Body of pancreas (tissue), 4 donors: ENCODE measurements around the gene LCLAT1.

Experiments used
- POLR2A ChIP-seq, 3 donors: fragments of 450-650 bp; IDR thresholded peaks; one replicate each; pipeline ENCODE4 v1.6.1; 2016; ENCODE audit warnings: antibody characterized with exemption in 3 of 3, mild to moderate bottlenecking in 2 of 3
- TF ChIP-seq, protein P1 (sequence below), 7 experiments: fragments of 450-650 bp in 4 of 7; fragments of 200-600 bp in 3 of 7; sonication (generic) in 3 of 7; IDR thresholded peaks; one replicate each; pipeline ENCODE4 v1.5.1; 2016 to 2019; ENCODE audit warnings: antibody characterized with exemption in 7 of 7

DNA sequence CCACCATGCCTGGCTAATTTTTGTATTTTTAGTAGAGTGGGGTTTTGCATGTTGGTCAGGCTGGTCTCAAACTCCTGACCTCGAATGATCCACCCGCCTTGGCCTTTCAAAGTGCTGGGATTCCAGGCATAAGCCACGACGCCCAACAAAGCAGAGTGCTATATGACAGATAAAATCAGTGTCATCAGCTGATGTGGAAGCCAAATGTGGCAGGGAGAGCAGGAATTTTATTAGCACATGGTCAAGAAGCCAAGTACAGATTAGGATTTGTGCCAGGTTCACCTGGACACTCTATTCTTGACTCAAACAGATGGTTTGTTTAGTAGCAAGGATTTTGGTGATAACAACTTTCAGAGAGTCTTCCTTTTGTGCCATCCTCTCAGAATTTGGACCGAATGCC, 62.7 kb downstream of the LCLAT1 start:
- TF ChIP-seq, protein P1, sequence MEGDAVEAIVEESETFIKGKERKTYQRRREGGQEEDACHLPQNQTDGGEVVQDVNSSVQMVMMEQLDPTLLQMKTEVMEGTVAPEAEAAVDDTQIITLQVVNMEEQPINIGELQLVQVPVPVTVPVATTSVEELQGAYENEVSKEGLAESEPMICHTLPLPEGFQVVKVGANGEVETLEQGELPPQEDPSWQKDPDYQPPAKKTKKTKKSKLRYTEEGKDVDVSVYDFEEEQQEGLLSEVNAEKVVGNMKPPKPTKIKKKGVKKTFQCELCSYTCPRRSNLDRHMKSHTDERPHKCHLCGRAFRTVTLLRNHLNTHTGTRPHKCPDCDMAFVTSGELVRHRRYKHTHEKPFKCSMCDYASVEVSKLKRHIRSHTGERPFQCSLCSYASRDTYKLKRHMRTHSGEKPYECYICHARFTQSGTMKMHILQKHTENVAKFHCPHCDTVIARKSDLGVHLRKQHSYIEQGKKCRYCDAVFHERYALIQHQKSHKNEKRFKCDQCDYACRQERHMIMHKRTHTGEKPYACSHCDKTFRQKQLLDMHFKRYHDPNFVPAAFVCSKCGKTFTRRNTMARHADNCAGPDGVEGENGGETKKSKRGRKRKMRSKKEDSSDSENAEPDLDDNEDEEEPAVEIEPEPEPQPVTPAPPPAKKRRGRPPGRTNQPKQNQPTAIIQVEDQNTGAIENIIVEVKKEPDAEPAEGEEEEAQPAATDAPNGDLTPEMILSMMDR (IDR thresholded peaks at IDR 0.05), result no peak
- TF ChIP-seq POLR2A (IDR thresholded peaks at IDR 0.05), result no peak
